ENCODE results near the gene SLC10A2.

The SLC10A2 gene

DNA sequence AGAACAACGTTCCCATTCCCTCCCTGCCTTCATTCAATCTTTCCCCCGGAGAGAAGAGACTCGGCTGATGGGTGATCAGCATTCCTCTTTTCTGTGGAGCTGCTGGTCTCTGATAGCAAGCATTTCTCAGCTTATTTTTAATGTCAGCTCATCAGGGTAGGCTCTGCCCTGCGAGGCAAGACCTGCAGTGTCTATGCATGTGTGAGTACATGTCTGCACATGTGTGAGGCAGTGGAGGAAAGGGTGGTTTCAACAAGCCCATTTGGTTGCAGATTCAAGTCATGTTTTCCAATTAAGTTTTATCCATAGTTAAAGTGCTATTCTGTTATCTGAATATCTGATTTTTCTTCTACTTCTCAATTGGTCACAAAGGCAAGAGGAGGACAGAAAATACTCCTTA, 19.5 kb downstream of the SLC10A2 start:
- DNase-seq (ENCODE audit: low read depth in 2 of 2), result no peak

- no peak for DNase-seq (ENCODE audit: low read depth in 2 of 2)
Measured at GRCh38 chr13:103044056-103044455, 22.2 kb downstream of the SLC10A2 start.

DNA sequence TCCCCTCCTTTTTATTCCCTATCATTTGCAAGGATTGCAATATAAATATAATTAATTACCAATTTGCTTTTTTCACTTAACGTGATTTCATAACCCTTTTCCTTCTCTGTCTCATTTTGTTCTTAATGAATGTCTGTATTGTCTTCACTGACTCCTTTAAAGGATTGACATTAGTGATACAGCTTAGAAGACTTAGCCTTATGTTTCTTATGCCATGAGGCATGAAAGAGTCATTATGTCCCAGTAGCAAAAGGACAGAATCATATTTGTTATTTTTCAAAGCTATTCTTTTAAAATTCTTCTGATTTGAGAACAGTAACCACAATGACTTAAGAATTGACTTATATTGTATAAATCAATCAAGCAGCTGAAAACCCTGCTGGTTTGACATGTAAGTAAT, 26.2 kb downstream of the SLC10A2 start:
- DNase-seq (ENCODE audit: low read depth in 2 of 2), result no peak

DNA sequence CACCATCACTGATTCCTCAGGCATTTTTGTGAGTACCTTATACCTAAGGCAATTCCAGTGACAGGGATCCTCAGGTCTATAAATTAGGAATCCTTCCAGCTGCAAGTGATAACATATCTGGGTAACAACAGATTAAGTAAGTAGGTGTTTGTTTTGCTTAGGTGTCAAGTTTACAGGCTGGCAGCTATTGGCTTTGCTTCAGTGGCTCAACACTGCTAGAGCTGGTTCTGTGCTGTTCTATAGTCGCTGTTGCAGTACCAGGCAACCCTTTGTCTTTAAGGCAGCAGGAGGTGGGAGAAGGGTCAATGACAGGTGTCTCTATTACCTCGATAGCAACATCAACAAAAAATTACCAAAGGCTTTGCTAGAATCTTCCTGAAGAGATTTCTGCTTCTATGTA, 27.0 kb downstream of the SLC10A2 start:
- no peak for DNase-seq (ENCODE audit: low read depth in 2 of 2)

GRCh38 chr13:103036268-103036667, 29.9 kb downstream of the SLC10A2 start:
- DNase-seq (ENCODE audit: low read depth in 2 of 2), result no peak

DNA sequence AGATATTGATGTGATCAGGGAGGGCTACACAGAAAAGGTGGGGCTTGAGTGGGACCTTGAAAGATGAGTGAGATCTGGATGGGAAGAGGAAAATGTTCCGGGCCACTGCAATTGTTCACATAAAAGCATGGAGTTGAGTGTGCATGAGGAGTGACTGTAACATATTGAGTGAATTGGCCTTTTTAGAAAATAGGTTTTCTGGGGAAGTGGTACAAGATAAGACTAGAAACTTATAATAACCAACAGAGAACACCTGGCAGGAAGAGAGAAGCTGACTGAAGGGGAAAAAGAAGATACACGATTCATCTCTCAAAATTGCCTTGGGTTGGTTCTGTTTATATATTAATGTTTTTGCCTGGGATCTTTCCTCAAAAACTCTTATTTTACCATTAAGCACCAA, 32.2 kb downstream of the SLC10A2 start:
- DNase-seq (ENCODE audit: low read depth in 2 of 2), result no peak

- no peak for DNase-seq (ENCODE audit: low read depth in 2 of 2)
Measured at GRCh38 chr13:103031332-103031873, 34.8 kb downstream of the SLC10A2 start.

DNA sequence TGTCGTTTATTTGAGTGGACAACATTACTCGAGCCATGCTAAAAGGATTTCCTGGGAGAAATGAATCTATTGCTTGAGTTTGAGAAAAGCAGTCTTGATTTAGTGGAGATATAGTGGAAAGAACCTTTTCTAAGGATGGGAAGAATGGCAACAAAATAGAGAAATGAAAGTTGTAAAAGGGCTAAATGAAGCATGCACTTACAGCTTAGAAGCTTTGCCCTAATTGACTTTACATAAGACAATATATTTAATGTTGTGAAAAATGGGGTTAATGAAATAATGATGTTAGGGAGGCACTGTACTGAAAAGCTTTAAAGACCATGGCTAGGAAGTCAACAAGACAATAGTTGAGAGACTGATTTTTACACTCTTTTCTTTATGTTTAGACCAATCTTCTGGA, 35.4 kb downstream of the SLC10A2 start:
- no peak for DNase-seq (ENCODE audit: low read depth in 2 of 2)

DNA sequence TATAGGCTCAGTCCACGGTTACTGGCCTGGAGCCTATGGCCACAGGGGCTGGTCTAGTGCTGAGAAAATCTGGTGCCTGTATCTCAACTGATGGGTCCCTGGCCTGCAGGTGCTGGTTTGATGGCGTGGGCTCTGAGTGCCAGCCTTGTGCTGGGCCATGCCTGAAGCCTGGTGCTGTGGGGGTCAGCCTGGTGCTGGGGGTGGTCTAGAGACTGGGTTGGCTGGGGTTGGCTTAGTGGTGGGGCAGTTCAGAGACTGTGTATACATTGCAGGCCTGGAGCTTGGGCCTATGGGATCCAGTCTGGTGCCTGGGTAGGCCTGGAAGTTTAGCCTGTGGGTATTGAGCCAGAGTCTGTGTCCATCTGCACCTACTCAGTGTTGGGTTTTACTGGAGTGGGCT, 36.4 kb downstream of the SLC10A2 start:
- DNase-seq (ENCODE audit: low read depth in 2 of 2), result no peak

DNA sequence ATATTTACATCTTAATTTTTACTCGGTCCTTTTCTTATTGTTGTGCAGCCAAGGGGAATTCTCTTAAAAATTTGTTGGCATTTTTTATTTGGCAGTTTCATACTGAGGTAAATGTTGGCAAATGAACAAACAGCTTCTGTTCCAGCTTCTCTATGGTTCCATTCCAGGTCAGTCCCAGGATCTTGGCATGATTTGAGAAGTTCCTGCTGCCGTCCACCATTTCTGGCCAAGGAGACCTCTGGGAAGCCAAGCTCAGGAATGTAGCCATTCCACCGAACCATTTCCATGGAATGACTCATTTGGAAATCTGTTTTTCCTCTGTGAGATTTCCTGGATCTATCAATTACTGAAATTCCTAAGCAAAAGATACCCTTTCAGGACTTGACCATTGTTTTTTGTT, 43.9 kb downstream of the SLC10A2 start:
- no peak for DNase-seq (ENCODE audit: low read depth in 2 of 2)

DNA sequence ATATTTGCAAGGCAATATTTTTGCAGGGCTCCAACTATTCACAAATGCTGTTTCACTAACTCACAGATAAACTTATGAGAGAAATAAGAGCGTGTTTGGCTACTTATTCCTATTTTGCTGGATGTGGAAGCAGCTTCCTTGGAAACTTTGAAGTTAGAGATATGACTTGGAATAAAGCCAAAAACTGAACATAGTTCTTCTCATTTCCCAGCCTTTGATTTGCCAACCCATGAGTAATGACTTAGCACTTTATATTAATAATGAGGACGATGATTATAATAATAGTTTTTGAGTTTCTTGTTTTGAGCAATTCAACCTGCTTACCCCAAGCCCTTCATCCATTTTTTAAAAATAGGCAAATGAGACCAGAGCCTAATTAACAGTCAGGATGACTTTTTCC, 47.7 kb downstream of the SLC10A2 start:
- no peak for DNase-seq (ENCODE audit: low read depth in 2 of 2)

GRCh38 chr13:103012646-103013045, 53.6 kb downstream of the SLC10A2 start:
- no peak for DNase-seq (ENCODE audit: low read depth in 2 of 2)

DNA sequence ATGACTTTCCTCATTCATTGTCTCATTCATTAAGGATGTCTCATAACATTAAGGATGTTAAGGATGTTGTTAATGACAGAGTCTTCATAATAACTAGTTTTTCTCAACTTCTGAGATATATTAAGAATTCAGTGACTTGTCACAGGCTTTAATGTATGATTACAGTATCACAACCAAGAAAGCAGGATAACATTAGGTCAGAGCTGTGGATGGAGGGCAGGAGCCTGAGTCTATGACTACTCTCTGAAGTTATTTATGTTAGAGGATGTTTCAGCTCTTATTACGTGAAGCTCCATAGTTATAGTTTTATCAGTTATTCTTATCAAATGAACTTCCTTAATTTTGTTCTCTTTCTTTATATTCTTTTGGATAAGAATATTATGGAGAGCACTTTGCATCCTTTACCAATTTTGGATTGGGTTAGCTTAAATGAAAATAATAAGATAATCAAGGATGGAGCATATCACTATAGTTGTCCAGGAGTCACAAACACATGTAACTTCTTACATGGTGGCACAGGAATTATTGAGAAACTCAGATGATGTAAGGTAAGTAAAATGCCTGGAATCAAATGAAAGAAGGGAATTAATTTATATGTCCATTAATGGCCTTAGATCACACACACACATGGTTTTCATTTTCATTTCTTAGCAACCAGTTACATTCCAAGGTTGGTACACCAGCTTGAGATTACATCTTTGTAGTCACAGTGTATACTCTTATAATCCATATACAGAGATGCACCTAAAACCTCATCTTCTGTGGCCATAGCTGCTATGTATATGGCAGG, 57.0 kb downstream of the SLC10A2 start:
- no peak for DNase-seq (ENCODE audit: low read depth in 2 of 2)

- DNase-seq (ENCODE audit: low read depth in 2 of 2), result no peak
Measured at GRCh38 chr13:103007427-103007762, 58.8 kb downstream of the SLC10A2 start.

- DNase-seq (ENCODE audit: low read depth in 2 of 2), result no peak
Measured at GRCh38 chr13:103006641-103007426, 59.4 kb downstream of the SLC10A2 start.

DNA sequence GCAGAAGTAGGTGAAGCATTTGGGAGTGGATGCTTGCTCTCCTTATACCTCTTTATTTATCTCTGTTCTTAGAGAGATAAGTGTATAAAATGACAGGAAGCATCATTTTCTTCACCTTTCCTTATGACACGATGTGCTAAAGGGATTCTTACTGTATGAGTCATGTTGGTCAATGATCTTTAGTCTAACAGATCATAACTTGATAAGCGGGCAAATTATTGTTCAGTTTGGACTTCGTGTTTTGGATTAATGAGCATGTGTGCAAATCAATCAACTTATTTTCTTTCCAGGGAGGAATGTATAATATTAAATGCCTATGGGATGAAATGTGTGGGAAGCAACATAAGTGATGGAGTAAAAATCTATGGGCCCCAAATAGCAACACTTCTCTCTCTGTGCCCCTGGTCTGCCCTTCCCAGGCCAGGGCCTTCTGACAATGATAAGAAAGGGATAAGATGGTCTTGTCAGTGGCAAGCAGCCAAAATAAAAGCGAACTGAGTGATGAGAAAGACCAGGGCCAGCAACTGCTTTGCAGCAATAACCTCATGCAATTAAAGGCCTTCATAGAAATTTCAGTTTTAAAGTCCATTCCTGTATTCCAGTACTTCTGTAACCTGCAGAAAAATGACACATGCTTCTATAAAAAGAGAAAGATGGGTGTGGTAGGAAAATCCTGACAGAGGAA, 61.4 kb downstream of the SLC10A2 start:
- no peak for DNase-seq (ENCODE audit: low read depth in 2 of 2)

DNA sequence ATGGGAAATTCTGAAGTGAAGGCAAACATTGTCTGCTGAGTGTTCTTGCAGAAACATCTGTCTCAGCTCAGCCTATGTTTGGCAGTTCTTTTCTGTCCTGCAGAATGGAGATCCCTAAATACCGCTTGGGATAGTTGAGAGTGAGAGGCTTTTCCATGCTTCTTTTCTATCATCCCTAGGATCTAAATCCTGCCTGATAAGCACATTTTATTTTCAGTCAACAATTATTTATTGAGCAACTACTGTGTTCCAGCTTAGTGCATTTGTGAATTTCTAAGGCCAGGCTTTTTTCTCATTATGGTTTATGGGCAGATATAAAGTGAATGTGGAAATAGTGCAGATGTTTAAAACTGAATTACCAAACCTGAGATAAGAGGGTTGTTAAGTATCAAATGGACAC, 62.6 kb downstream of the SLC10A2 start:
- DNase-seq (ENCODE audit: low read depth in 2 of 2), result no peak

DNA sequence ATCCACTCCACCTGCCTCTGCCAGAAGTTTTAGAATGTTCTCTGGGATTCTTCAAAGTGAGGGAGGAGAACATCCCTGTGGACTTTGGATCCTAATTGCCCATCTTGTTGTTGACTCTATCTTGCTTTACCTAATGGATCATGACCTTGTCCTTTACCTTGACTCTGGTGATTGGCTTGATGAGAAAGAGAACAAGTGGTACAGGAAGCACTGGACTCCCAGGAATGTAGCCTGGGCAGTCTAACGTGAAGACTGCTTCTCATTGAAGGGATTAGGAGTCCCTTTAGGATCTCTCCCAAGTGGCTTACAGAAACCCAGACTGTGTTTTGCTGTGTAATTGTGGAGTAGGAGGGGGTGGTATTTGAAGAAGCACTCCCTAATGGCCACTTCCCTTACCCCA, 63.9 kb downstream of the SLC10A2 start:
- DNase-seq (ENCODE audit: low read depth in 2 of 2), result no peak

DNA sequence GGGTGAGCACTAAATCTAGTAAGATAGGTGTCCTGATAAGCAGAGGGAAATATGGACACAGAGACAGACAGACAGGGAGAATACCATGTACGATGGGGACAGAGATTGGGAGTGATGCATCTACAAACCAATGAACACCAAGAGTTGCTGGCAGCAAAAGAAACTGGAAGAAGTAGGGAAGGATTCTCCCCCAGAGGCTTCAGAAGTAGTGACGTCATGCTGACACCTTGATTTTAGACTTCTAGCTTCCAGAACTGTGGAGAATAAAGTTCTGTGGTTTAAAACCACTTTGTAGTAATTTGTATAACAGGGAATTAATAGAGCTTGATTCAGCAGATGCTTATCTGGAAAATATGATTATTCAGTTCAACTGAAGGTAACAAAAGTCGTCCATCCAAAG, 66.1 kb downstream of the SLC10A2 start:
- no peak for DNase-seq (ENCODE audit: low read depth in 2 of 2)

DNA sequence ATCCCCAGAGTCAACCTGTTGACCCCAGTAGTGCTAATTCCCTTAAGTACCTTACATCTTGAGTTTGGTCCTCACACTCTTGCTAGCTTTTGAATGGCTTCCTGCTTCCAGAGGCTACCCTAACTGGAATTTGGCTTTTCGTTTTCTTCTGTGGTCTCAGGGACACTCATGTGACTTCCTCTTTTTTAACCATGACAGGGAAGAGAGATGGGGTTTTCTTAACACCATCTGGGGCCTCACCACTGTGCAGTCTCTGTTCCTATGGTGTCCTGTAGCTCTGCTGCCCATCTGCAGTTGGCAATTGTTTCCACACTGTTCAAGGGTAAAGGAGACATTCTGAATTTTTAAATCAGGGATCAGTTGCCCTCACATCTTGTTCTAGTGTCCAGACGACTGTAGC, 66.7 kb downstream of the SLC10A2 start:
- no peak for DNase-seq (ENCODE audit: low read depth in 2 of 2)
